HepG2 (cell line): ENCODE data around the gene SMURF2. TPM values are rescaled to one million over a fixed set of nuclear protein-coding genes. Genes with fewer than 3 reads are reported as not detected.

Experiments
- AHR ChIP-seq: IDR thresholded peaks from 2 replicates; pipeline ENCODE4 v1.6.1; 2018; ENCODE audit warnings: missing genetic modification reagents, missing compliant biosample characterization
- ASH2L ChIP-seq: fragments of 300-600, 200-600 bp; sonication (generic); IDR thresholded peaks from 2 replicates; pipeline ENCODE4 v1.7.0; 2017; ENCODE audit warnings: low read depth, mild to moderate bottlenecking, moderate library complexity, mixed read lengths, low read length; ENCODE audit not compliant: insufficient read length
- ERF ChIP-seq: IDR thresholded peaks from 2 replicates; pipeline ENCODE4 v1.6.1; 2018; ENCODE audit warnings: missing biosample characterization, missing genetic modification reagents
- JUND ChIP-seq: sonication (generic); formaldehyde crosslinking; IDR thresholded peaks from 2 replicates; pipeline ENCODE4 v1.8.0; 2022; ENCODE audit warnings: mild to moderate bottlenecking, missing genetic modification reagents
- NR2C2 ChIP-seq: sonication (generic); formaldehyde crosslinking; IDR thresholded peaks from 2 replicates; pipeline ENCODE4 v1.4.0; 2020; ENCODE audit warnings: missing genetic modification reagents, mild to moderate bottlenecking, moderate library complexity, borderline replicate concordance
- SP5 ChIP-seq: IDR thresholded peaks from 2 replicates; pipeline ENCODE4 v1.6.1; 2016; ENCODE audit warnings: low read depth, borderline replicate concordance
- SRSF1 ChIP-seq: fragments of 200-400 bp; formaldehyde crosslinking; optimal IDR thresholded peaks from 2 replicates; pipeline ENCODE3; 2017; ENCODE audit warnings: mild to moderate bottlenecking, low read depth, low read length, moderate library complexity
- STAT5B ChIP-seq: sonication (generic); formaldehyde crosslinking; IDR thresholded peaks from 2 replicates; pipeline ENCODE4 v1.4.0; 2020; ENCODE audit warnings: missing genetic modification reagents
- ZNF274 ChIP-seq: sonication (generic); formaldehyde crosslinking; IDR thresholded peaks from 2 replicates; pipeline ENCODE4 v1.5.1; 2020; ENCODE audit warnings: mild to moderate bottlenecking, missing genetic modification reagents
- polyA plus RNA-seq, 8 experiments: library from polyadenylated mRNA; depleted of rRNA in 3 of 8; stranded (reverse) in 7 of 8; unstranded in 1 of 8; fragments of >200 nt; fragmentation: Illumina TruSeq in 4 of 8; extraction: Trizol in 4 of 8; gene quantifications; 2 replicates each; pipeline versions ENCODE4 v1.2.1 to v1.2.3, GENCODE V29; 2011 to 2016; ENCODE audit warnings: low read depth in 4 of 8, missing spikeins in 1 of 8, mixed read lengths in 1 of 8; ENCODE audit not compliant: insufficient read depth in 1 of 8
- total RNA-seq, 5 experiments: library from RNA; depleted of rRNA; stranded (reverse); fragments of >200 nt; fragmentation: Illumina TruSeq; extraction: Trizol; gene quantifications; 2 replicates each; pipeline ENCODE4 v1.2.3, GENCODE V29; 2016; ENCODE audit warnings: low read depth in 1 of 5
- TF ChIP-seq, protein P1 (sequence below): sonication (generic); formaldehyde crosslinking; IDR thresholded peaks from 2 replicates; pipeline ENCODE4 v1.5.0; 2020; ENCODE audit warnings: mild to moderate bottlenecking, missing genetic modification reagents
- TF ChIP-seq, protein P2 (sequence below): IDR thresholded peaks from 2 replicates; pipeline ENCODE4 v1.6.1; 2016; ENCODE audit warnings: low read depth, missing genetic modification reagents, missing compliant biosample characterization
- TF ChIP-seq, protein P3 (sequence below): sonication (generic); formaldehyde crosslinking; IDR thresholded peaks from one replicate; pipeline ENCODE4 v1.5.1; 2020; ENCODE audit warnings: mild to moderate bottlenecking, missing genetic modification reagents; ENCODE audit errors: not compliant biosample characterization

The SMURF2 gene
- total and polyA plus RNA-seq, 2 of the 13 experiments (the other 11 are each of a cell fraction or from before 2014, with no cell fraction given) = 14.9 to 24.3 TPM

DNA sequence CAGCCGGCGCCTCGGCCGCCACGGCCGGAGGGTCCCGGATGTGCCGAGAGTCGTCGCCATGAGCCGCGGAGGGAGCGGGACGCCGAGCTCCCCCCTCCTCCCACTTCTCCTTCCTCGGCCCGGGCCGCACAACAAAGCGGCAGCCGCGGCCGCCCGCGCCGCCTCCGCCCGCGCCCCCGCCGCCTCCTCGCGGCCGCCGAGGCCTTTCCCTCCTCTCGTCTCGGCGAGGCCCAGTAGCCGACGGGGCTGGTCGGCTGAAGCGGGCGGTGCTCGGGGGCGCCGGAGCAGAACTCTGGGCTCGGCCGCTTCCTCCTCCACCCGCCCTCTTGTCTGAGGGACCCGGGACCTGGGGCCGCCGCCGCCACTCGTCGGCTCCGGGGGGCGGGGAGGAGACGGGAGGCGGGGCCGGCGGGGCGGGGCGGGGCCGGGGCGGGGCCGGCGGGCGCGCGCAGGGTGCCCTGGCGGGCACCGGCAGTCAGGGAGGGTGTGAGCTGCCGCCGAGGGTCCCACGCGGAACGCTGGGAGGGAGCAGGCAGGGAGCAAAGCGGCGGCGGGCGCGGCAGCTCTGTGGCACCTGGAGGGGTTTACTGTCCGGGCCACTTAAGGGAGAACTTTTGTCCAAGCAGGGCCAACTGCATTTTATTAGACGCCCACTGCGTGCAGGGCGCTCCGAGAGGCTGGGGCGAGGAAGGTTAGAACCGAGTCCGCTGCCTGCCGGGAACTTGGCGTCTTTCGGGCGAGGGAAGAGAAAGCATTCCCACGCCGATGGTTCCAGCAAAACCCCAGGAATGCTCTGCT, at the start of gene SMURF2 (continued):
- TF ChIP-seq, protein P1, sequence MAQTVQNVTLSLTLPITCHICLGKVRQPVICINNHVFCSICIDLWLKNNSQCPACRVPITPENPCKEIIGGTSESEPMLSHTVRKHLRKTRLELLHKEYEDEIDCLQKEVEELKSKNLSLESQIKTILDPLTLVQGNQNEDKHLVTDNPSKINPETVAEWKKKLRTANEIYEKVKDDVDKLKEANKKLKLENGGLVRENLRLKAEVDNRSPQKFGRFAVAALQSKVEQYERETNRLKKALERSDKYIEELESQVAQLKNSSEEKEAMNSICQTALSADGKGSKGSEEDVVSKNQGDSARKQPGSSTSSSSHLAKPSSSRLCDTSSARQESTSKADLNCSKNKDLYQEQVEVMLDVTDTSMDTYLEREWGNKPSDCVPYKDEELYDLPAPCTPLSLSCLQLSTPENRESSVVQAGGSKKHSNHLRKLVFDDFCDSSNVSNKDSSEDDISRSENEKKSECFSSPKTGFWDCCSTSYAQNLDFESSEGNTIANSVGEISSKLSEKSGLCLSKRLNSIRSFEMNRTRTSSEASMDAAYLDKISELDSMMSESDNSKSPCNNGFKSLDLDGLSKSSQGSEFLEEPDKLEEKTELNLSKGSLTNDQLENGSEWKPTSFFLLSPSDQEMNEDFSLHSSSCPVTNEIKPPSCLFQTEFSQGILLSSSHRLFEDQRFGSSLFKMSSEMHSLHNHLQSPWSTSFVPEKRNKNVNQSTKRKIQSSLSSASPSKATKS (CRISPR knock-in tag) = no peak
- TF ChIP-seq ERF (CRISPR knock-in tag) (no peak; the same call in 1 of the 2 replicates), JUND (CRISPR knock-in tag) (no peak), SP5 (CRISPR knock-in tag) (peak; percentile 65; the same call in 1 of the 2 replicates), SRSF1 (no peak), ZNF274 (0 out of 2 replicates have a peak, but pooled peaks have one; percentile 16), NR2C2 (no peak), ASH2L (peak; percentile 44), STAT5B (CRISPR knock-in tag) (no peak), AHR (CRISPR knock-in tag) (no peak)
- TF ChIP-seq, protein P2, sequence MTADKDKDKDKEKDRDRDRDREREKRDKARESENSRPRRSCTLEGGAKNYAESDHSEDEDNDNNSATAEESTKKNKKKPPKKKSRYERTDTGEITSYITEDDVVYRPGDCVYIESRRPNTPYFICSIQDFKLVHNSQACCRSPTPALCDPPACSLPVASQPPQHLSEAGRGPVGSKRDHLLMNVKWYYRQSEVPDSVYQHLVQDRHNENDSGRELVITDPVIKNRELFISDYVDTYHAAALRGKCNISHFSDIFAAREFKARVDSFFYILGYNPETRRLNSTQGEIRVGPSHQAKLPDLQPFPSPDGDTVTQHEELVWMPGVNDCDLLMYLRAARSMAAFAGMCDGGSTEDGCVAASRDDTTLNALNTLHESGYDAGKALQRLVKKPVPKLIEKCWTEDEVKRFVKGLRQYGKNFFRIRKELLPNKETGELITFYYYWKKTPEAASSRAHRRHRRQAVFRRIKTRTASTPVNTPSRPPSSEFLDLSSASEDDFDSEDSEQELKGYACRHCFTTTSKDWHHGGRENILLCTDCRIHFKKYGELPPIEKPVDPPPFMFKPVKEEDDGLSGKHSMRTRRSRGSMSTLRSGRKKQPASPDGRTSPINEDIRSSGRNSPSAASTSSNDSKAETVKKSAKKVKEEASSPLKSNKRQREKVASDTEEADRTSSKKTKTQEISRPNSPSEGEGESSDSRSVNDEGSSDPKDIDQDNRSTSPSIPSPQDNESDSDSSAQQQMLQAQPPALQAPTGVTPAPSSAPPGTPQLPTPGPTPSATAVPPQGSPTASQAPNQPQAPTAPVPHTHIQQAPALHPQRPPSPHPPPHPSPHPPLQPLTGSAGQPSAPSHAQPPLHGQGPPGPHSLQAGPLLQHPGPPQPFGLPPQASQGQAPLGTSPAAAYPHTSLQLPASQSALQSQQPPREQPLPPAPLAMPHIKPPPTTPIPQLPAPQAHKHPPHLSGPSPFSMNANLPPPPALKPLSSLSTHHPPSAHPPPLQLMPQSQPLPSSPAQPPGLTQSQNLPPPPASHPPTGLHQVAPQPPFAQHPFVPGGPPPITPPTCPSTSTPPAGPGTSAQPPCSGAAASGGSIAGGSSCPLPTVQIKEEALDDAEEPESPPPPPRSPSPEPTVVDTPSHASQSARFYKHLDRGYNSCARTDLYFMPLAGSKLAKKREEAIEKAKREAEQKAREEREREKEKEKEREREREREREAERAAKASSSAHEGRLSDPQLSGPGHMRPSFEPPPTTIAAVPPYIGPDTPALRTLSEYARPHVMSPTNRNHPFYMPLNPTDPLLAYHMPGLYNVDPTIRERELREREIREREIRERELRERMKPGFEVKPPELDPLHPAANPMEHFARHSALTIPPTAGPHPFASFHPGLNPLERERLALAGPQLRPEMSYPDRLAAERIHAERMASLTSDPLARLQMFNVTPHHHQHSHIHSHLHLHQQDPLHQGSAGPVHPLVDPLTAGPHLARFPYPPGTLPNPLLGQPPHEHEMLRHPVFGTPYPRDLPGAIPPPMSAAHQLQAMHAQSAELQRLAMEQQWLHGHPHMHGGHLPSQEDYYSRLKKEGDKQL (CRISPR knock-in tag) = no peak
- TF ChIP-seq, protein P3, sequence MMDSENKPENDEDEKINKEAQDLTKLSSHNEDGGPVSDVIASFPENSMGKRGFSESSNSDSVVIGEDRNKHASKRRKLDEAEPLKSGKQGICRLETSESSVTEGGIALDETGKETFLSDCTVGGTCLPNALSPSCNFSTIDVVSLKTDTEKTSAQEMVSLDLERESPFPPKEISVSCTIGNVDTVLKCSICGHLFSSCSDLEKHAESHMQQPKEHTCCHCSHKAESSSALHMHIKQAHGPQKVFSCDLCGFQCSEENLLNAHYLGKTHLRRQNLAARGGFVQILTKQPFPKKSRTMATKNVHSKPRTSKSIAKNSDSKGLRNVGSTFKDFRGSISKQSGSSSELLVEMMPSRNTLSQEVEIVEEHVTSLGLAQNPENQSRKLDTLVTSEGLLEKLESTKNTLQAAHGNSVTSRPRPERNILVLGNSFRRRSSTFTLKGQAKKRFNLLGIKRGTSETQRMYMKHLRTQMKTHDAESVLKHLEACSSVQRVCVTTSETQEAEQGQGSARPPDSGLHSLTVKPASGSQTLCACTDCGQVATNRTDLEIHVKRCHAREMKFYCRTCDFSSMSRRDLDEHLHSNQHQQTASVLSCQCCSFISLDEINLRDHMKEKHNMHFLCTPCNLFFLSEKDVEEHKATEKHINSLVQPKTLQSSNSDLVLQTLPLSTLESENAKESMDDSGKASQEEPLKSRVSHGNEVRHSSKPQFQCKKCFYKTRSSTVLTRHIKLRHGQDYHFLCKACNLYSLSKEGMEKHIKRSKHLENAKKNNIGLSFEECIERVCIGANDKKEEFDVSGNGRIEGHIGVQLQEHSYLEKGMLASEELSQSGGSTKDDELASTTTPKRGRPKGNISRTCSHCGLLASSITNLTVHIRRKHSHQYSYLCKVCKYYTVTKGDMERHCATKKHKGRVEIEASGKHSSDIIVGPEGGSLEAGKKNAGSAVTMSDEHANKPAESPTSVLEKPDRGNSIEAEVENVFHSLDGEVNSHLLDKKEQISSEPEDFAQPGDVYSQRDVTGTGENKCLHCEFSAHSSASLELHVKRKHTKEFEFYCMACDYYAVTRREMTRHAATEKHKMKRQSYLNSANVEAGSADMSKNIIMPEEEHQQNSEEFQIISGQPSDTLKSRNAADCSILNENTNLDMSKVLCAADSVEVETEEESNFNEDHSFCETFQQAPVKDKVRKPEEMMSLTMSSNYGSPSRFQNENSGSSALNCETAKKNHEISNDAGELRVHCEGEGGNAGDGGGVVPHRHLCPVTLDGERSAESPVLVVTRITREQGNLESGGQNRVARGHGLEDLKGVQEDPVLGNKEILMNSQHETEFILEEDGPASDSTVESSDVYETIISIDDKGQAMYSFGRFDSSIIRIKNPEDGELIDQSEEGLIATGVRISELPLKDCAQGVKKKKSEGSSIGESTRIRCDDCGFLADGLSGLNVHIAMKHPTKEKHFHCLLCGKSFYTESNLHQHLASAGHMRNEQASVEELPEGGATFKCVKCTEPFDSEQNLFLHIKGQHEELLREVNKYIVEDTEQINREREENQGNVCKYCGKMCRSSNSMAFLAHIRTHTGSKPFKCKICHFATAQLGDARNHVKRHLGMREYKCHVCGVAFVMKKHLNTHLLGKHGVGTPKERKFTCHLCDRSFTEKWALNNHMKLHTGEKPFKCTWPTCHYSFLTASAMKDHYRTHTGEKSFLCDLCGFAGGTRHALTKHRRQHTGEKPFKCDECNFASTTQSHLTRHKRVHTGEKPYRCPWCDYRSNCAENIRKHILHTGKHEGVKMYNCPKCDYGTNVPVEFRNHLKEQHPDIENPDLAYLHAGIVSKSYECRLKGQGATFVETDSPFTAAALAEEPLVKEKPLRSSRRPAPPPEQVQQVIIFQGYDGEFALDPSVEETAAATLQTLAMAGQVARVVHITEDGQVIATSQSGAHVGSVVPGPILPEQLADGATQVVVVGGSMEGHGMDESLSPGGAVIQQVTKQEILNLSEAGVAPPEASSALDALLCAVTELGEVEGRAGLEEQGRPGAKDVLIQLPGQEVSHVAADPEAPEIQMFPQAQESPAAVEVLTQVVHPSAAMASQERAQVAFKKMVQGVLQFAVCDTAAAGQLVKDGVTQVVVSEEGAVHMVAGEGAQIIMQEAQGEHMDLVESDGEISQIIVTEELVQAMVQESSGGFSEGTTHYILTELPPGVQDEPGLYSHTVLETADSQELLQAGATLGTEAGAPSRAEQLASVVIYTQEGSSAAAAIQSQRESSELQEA (CRISPR knock-in tag) = no peak
